ENCODE results near the gene FAM114A1.

DNA sequence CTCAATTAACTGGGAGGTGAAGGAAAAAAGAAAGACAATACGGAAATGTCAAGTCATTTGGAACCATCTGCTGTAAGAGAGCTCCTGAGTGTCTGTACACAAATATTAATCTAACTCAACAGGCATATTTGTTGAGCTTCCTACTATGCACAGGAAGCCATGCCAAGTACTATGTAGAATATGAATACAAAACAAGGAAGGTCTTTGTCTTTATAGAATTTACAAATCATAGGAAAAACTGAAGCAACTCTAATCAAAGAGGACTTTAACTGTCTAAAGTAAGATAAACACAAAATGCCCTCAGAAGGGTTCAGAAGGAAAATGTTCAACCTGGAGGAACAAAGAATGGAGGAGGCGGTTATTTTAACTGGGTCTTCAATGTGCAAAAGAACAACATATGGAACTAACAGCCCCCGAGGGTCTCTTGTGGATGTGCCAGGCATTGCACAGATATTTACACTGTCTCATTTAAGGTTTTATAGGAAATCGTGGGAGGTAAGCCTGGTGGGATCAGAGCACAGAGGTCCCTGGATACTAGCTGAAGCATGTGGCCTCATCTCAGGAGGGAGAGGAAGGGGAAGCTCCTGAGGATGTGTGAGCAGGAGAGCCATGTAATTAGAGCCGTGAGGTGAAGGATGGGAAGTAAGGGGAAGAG, 5.8 kb downstream of the FAM114A1 start:
- TF ChIP-seq POLR2A (IDR thresholded peaks at IDR 0.05; ENCODE audit: low read depth, low read length): no peak
- no peak for TF ChIP-seq TAF1 (IDR thresholded peaks at IDR 0.05; ENCODE audit: low read depth, low read length)
- no peak for TF ChIP-seq POLR2AphosphoS5 (IDR thresholded peaks at IDR 0.05; ENCODE audit: low read depth, low read length)

All from GM12891 (cell line).